Measurements from ENCODE around the gene ERBB4. TPM values are rescaled to one million over a fixed set of nuclear protein-coding genes. Genes with fewer than 3 reads are reported as not detected.

Gene ERBB4
- total RNA-seq, 4 donors from 2014 or later: 5.5 to 21.0 (median 18.3) TPM

GRCh38 chr2:212050871-212051270 is 487.7 kb downstream of the ERBB4 start:
- Histone ChIP-seq H3K9me3 (no peaks in the 10 kb centered on the region), H3K27ac (no peak overlapping the region), H3K36me3 (no peaks in the 10 kb centered on the region), H3K4me1 (no peaks in the 10 kb centered on the region), H3K4me3 (replicated peaks in 1 of 3) (no peak overlapping the region), H3K27me3 (no peaks in the 10 kb centered on the region)
- 70 to 92% methylated on average over 2 of the region's 2 CpGs for WGBS, 2 donors
- intact Hi-C loops (cut with DNase I): no loop called here
- no peak for TF ChIP-seq CTCF (IDR thresholded peaks at IDR 0.05)
- TF ChIP-seq POLR2A (IDR thresholded peaks at IDR 0.05): no peak
- no peak for DNase-seq

- TF ChIP-seq POLR2A (IDR thresholded peaks at IDR 0.05) (no peak), CTCF (IDR thresholded peaks at IDR 0.05) (no peak)
- no peaks in the 10 kb centered on the region for H3K9me3 ChIP-seq
- no peaks in the 10 kb centered on the region for H3K27me3 ChIP-seq
- H3K27ac ChIP-seq: no peak overlapping the region
- intact Hi-C loops (cut with DNase I): no loop called here
- H3K4me3 ChIP-seq (replicated peaks in 1 of 3): no peak overlapping the region
- WGBS, 2 donors: 93 to 98% methylated on average over 2 of the region's 2 CpGs
- no peaks in the 10 kb centered on the region for H3K4me1 ChIP-seq
- no peaks in the 10 kb centered on the region for H3K36me3 ChIP-seq
- no peak for DNase-seq
Measured at GRCh38 chr2:212042562-212042961, 496.0 kb downstream of the ERBB4 start.

- Histone ChIP-seq H3K4me3 (replicated peaks in 1 of 3) (no peak overlapping the region), H3K36me3 (no peaks in the 10 kb centered on the region), H3K9me3 (no peaks in the 10 kb centered on the region), H3K27ac (no peak overlapping the region), H3K27me3 (no peaks in the 10 kb centered on the region), H3K4me1 (no peaks in the 10 kb centered on the region)
- TF ChIP-seq CTCF (IDR thresholded peaks at IDR 0.05) (no peak), POLR2A (IDR thresholded peaks at IDR 0.05) (no peak)
- DNase-seq: no peak
- intact Hi-C loops (cut with DNase I): no loop called here
Measured at GRCh38 chr2:212037062-212037461, 501.5 kb downstream of the ERBB4 start.

- no peak for DNase-seq
- intact Hi-C loops (cut with DNase I): no loop called here
- Histone ChIP-seq H3K36me3 (no peaks in the 10 kb centered on the region), H3K4me3 (replicated peaks in 1 of 3) (no peak overlapping the region), H3K27ac (no peak overlapping the region), H3K27me3 (no peaks in the 10 kb centered on the region), H3K9me3 (no peaks in the 10 kb centered on the region), H3K4me1 (no peaks in the 10 kb centered on the region)
- no peak for TF ChIP-seq POLR2A (IDR thresholded peaks at IDR 0.05)
- no peak for TF ChIP-seq CTCF (IDR thresholded peaks at IDR 0.05)
- 87 to 89% methylated on average over 4 of the region's 4 CpGs for WGBS, 2 donors
Measured at GRCh38 chr2:212034841-212035585, 503.6 kb downstream of the ERBB4 start.

GRCh38 chr2:212033888-212034287 is 504.7 kb downstream of the ERBB4 start:
- Histone ChIP-seq H3K27ac (no peak overlapping the region), H3K4me1 (no peaks in the 10 kb centered on the region), H3K36me3 (no peaks in the 10 kb centered on the region), H3K27me3 (no peaks in the 10 kb centered on the region), H3K4me3 (replicated peaks in 1 of 3) (no peak overlapping the region), H3K9me3 (no peaks in the 10 kb centered on the region)
- TF ChIP-seq POLR2A (IDR thresholded peaks at IDR 0.05) (no peak), CTCF (IDR thresholded peaks at IDR 0.05) (no peak)
- intact Hi-C loops (cut with DNase I): no loop called here
- DNase-seq: no peak
